K562 (cell line): ENCODE measurements around the gene SAPCD1. TPM values are rescaled to one million over a fixed set of nuclear protein-coding genes. Genes with fewer than 3 reads are reported as not detected.

ENCODE experiments used
- CCAR2 ChIP-seq: fragments of 200-400 bp; formaldehyde crosslinking; IDR thresholded peaks from 2 replicates; pipeline ENCODE4 v1.6.1; 2017; ENCODE audit warnings: mild to moderate bottlenecking, low read depth, low read length
- EZH2 ChIP-seq: IDR thresholded peaks from 2 replicates; pipeline ENCODE4 v1.6.1; 2012; ENCODE audit warnings: low read depth, mild to moderate bottlenecking, inconsistent platforms, low read length, borderline replicate concordance
- FUS ChIP-seq: fragments of 200-400 bp; formaldehyde crosslinking; optimal IDR thresholded peaks from 2 replicates; pipeline ENCODE3; 2017; ENCODE audit warnings: low read depth, low read length
- HEY1 ChIP-seq: fragments of 250-450 bp; sonication (Bioruptor Pico); IDR thresholded peaks from 2 replicates; pipeline ENCODE4 v1.5.0; 2020; ENCODE audit warnings: mild to moderate bottlenecking, moderate library complexity, borderline replicate concordance
- JUND ChIP-seq, 2 experiments: IDR thresholded peaks; 2 replicates in 1 of 2; 3 replicates in 1 of 2; pipeline ENCODE4 v1.6.1; 2011; ENCODE audit warnings: borderline replicate concordance in 2 of 2, low read depth in 2 of 2, low read length in 2 of 2, improper control_type of control experiment in 1 of 2, missing biosample characterization in 1 of 2, missing genetic modification characterization in 1 of 2, missing genetic modification reagents in 1 of 2
- PATZ1 ChIP-seq: fragments of 250-450 bp; sonication (Bioruptor Pico); IDR thresholded peaks from 2 replicates; pipeline ENCODE4 v1.5.0; 2020; ENCODE audit warnings: mild to moderate bottlenecking, borderline replicate concordance
- ZBTB17 ChIP-seq: fragments of 450-650 bp; formaldehyde crosslinking; IDR thresholded peaks from 2 replicates; pipeline ENCODE4 v1.4.0; 2020; ENCODE audit warnings: mild to moderate bottlenecking
- ZHX1 ChIP-seq: fragments of 150-350 bp; conservative IDR thresholded peaks from 2 replicates; pipeline ENCODE4 v1.6.1; 2014; ENCODE audit warnings: low read length
- ZKSCAN1 ChIP-seq: fragments of 150-350 bp; IDR thresholded peaks from 2 replicates; pipeline ENCODE4 v1.6.1; 2016; ENCODE audit warnings: low read depth, low read length
- polyA plus RNA-seq, 8 experiments: library from polyadenylated mRNA; depleted of rRNA in 4 of 8; stranded (reverse) in 5 of 8; unstranded in 3 of 8; fragments of >200 nt; fragmentation: Nextera tagmentation in 2 of 8; fragmentation: Illumina TruSeq in 1 of 8; extraction: Ambion mirVana in 2 of 8; extraction: Trizol in 1 of 8; gene quantifications; 2 replicates each; pipeline versions ENCODE4 v1.2.1 to v1.2.3, GENCODE V29; 2011 to 2014; ENCODE audit warnings: inconsistent platforms in 1 of 8, missing spikeins in 1 of 8
- total RNA-seq, 7 experiments: library from RNA; depleted of rRNA in 6 of 7; stranded (reverse); fragments of >200 nt in 6 of 7; fragmentation: Illumina TruSeq in 2 of 7; extraction: Trizol in 2 of 7; gene quantifications; 2 replicates each; pipeline versions ENCODE4 v1.2.1 to v1.2.3, GENCODE V29; 2011 to 2021; ENCODE audit warnings: low replicate concordance in 1 of 7
- TF ChIP-seq, protein P1 (sequence below), 2 experiments: IDR thresholded peaks; 2 replicates each; pipeline ENCODE4 v1.6.1; 2012; ENCODE audit warnings: improper control_type of control experiment in 2 of 2, low read depth in 2 of 2, low read length in 2 of 2, borderline replicate concordance in 1 of 2
- TF ChIP-seq, protein P2 (sequence below): sonication (generic); formaldehyde crosslinking; IDR thresholded peaks from 2 replicates; pipeline ENCODE4 v1.8.1; 2023; ENCODE audit warnings: mild to moderate bottlenecking, missing genetic modification reagents
- TF ChIP-seq, protein P3 (sequence below): fragments of 450-650 bp; IDR thresholded peaks from 2 replicates; pipeline ENCODE4 v1.6.1; 2018; ENCODE audit warnings: mild to moderate bottlenecking, low read depth; ENCODE audit not compliant: partially characterized antibody

Gene SAPCD1
- total and polyA plus RNA-seq, 9 of the 15 experiments (the other 6 are each of a cell fraction or from before 2014, with no cell fraction given), result 2.6 to 30.2 (median 7.4) TPM

DNA sequence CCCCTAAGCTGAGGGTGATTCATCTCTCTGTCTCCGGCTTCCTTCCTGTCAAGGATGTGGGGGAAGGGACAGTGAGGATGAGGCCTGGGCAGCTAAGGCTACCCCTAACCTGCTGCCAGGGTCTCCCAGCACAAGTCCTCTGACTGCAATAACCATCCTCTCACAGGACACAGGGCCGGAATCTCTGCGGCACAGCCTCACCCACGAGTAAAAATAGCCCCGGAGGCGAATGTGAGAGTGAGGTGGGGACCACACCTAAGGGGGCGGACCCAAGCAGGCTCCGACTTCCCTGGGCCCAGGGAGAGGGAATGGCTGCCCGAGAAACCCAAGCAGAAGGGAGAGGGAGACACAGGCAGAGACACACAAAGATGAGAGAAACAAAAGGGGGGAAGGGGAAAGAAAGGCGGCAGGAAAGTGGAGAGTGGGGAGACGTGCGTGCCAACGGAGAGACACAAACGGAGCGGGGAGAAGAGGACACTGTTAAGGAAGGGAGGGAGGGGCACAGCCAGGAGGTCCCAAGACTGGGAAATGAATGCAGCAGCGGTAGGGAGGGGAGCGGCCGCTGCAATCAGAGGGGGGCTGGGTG is 27.5 kb upstream of the SAPCD1 start (continued):
- TF ChIP-seq, protein P1, sequence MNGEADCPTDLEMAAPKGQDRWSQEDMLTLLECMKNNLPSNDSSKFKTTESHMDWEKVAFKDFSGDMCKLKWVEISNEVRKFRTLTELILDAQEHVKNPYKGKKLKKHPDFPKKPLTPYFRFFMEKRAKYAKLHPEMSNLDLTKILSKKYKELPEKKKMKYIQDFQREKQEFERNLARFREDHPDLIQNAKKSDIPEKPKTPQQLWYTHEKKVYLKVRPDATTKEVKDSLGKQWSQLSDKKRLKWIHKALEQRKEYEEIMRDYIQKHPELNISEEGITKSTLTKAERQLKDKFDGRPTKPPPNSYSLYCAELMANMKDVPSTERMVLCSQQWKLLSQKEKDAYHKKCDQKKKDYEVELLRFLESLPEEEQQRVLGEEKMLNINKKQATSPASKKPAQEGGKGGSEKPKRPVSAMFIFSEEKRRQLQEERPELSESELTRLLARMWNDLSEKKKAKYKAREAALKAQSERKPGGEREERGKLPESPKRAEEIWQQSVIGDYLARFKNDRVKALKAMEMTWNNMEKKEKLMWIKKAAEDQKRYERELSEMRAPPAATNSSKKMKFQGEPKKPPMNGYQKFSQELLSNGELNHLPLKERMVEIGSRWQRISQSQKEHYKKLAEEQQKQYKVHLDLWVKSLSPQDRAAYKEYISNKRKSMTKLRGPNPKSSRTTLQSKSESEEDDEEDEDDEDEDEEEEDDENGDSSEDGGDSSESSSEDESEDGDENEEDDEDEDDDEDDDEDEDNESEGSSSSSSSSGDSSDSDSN (IDR thresholded peaks at IDR 0.05; ENCODE audit: borderline replicate concordance in 1 of 2, low read depth in 2 of 2, low read length in 2 of 2), result 0 out of 4 replicates have a peak, but pooled peaks of 1 of the 2 experiments have one; percentile 50
- TF ChIP-seq CCAR2 (0 out of 2 replicates have a peak, but pooled peaks have one; percentile 18), FUS (no peak), HEY1 (CRISPR knock-in tag) (no peak), ZBTB17 (CRISPR knock-in tag) (0 out of 2 replicates have a peak, but pooled peaks have one; percentile 32), ZHX1 (0 out of 2 replicates have a peak, but pooled peaks have one; percentile 43), PATZ1 (CRISPR knock-in tag) (0 out of 2 replicates have a peak, but pooled peaks have one; percentile 29), ZKSCAN1 (peak; percentile 70; the same call in 1 of the 2 replicates), JUND (IDR thresholded peaks at IDR 0.05; ENCODE audit: borderline replicate concordance, low read depth, low read length) (peak; percentile 99), JUND (tag; IDR thresholded peaks at IDR 0.05; ENCODE audit: borderline replicate concordance, low read depth, low read length) (peak; percentile 99), EZH2 (no peak)
- TF ChIP-seq, protein P2, sequence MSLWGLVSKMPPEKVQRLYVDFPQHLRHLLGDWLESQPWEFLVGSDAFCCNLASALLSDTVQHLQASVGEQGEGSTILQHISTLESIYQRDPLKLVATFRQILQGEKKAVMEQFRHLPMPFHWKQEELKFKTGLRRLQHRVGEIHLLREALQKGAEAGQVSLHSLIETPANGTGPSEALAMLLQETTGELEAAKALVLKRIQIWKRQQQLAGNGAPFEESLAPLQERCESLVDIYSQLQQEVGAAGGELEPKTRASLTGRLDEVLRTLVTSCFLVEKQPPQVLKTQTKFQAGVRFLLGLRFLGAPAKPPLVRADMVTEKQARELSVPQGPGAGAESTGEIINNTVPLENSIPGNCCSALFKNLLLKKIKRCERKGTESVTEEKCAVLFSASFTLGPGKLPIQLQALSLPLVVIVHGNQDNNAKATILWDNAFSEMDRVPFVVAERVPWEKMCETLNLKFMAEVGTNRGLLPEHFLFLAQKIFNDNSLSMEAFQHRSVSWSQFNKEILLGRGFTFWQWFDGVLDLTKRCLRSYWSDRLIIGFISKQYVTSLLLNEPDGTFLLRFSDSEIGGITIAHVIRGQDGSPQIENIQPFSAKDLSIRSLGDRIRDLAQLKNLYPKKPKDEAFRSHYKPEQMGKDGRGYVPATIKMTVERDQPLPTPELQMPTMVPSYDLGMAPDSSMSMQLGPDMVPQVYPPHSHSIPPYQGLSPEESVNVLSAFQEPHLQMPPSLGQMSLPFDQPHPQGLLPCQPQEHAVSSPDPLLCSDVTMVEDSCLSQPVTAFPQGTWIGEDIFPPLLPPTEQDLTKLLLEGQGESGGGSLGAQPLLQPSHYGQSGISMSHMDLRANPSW (CRISPR knock-in tag), result no peak
- TF ChIP-seq, protein P3, sequence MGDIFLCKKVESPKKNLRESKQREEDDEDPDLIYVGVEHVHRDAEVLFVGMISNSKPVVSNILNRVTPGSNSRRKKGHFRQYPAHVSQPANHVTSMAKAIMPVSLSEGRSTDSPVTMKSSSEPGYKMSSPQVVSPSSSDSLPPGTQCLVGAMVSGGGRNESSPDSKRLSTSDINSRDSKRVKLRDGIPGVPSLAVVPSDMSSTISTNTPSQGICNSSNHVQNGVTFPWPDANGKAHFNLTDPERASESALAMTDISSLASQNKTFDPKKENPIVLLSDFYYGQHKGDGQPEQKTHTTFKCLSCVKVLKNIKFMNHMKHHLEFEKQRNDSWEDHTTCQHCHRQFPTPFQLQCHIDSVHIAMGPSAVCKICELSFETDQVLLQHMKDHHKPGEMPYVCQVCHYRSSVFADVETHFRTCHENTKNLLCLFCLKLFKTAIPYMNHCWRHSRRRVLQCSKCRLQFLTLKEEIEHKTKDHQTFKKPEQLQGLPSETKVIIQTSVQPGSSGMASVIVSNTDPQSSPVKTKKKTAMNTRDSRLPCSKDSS, result no peak
